Measurements from ENCODE around the gene HINT2. TPM values are rescaled to one million over a fixed set of nuclear protein-coding genes. Genes with fewer than 3 reads are reported as not detected.

Gene HINT2
- total RNA-seq, 1 donor from 2014 or later = 24.1 TPM

- Histone ChIP-seq H3K9me3 (no peaks in the 10 kb centered on the region), H3K27ac (no peak overlapping the region), H3K36me3 (peaks cover 0 to 20% of the 10 kb centered on the region in 2 donors), H3K4me1 (peaks cover 14% of the 10 kb centered on the region), H3K4me3 (no peak overlapping the region), H3K27me3 (no peaks in the 10 kb centered on the region)
- intact Hi-C loops (cut with DNase I) = no loop called here
- DNase-seq (ENCODE audit: extremely low spot score in 2 of 2) = no peak
- TF ChIP-seq, protein P1, sequence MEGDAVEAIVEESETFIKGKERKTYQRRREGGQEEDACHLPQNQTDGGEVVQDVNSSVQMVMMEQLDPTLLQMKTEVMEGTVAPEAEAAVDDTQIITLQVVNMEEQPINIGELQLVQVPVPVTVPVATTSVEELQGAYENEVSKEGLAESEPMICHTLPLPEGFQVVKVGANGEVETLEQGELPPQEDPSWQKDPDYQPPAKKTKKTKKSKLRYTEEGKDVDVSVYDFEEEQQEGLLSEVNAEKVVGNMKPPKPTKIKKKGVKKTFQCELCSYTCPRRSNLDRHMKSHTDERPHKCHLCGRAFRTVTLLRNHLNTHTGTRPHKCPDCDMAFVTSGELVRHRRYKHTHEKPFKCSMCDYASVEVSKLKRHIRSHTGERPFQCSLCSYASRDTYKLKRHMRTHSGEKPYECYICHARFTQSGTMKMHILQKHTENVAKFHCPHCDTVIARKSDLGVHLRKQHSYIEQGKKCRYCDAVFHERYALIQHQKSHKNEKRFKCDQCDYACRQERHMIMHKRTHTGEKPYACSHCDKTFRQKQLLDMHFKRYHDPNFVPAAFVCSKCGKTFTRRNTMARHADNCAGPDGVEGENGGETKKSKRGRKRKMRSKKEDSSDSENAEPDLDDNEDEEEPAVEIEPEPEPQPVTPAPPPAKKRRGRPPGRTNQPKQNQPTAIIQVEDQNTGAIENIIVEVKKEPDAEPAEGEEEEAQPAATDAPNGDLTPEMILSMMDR (IDR thresholded peaks at IDR 0.05) = no peak
- TF ChIP-seq POLR2A (IDR thresholded peaks at IDR 0.05) = no peak
- TF ChIP-seq POLR2AphosphoS5 (IDR thresholded peaks at IDR 0.05; ENCODE audit: insufficient read depth in 1 of 2, low read depth in 1 of 2) = no peak
Measured at GRCh38 chr9:35808433-35808832, 6.4 kb downstream of the HINT2 start.

DNA sequence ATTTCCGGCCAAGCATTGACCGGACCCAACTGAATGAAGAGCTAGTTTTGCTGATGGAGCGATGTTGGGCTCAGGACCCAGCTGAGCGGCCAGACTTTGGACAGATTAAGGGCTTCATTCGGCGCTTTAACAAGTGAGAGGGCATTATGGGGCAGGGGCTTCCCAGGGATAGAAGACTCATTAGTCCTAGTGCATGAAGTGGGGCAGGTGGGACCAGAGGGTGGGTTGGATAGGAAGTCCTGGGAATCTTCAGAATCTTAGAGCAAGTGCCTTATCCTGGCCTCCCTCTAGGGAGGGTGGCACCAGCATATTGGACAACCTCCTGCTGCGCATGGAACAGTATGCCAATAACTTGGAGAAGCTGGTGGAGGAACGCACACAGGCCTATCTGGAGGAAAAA is 8.7 kb downstream of the HINT2 start:
- no peak for DNase-seq (ENCODE audit: extremely low spot score in 2 of 2)

GRCh38 chr9:35801328-35802128 is 13.3 kb downstream of the HINT2 start:
- H3K4me1 ChIP-seq = peaks cover 5% of the 10 kb centered on the region
- no peak for TF ChIP-seq POLR2AphosphoS5 (IDR thresholded peaks at IDR 0.05; ENCODE audit: insufficient read depth in 1 of 2, low read depth in 1 of 2)
- TF ChIP-seq, protein P1 (IDR thresholded peaks at IDR 0.05) = no peak
- no peak for TF ChIP-seq POLR2A (IDR thresholded peaks at IDR 0.05)
- no peak overlapping the region for H3K27ac ChIP-seq
- DNase-seq (ENCODE audit: extremely low spot score in 2 of 2) = no peak
- intact Hi-C loops (cut with DNase I) = no loop called here
- H3K9me3 ChIP-seq = no peaks in the 10 kb centered on the region
- H3K36me3 ChIP-seq = peaks cover 0 to 24% of the 10 kb centered on the region in 2 donors
- no peaks in the 10 kb centered on the region for H3K27me3 ChIP-seq
- H3K4me3 ChIP-seq = no peak overlapping the region

More for the DNA sequence above, 8.7 kb downstream of the HINT2 start:
- intact Hi-C loops (cut with DNase I) = no loop called here
- no peaks in the 10 kb centered on the region for H3K27me3 ChIP-seq
- H3K4me3 ChIP-seq = no peak overlapping the region
- H3K36me3 ChIP-seq = peaks cover 0 to 26% of the 10 kb centered on the region in 2 donors
- TF ChIP-seq POLR2AphosphoS5 (IDR thresholded peaks at IDR 0.05; ENCODE audit: insufficient read depth in 1 of 2, low read depth in 1 of 2) = no peak
- TF ChIP-seq, protein P1 (IDR thresholded peaks at IDR 0.05) = no peak
- no peak for TF ChIP-seq POLR2A (IDR thresholded peaks at IDR 0.05)
- H3K4me1 ChIP-seq = peaks cover 1% of the 10 kb centered on the region
- H3K27ac ChIP-seq = no peak overlapping the region
- H3K9me3 ChIP-seq = no peaks in the 10 kb centered on the region

GRCh38 chr9:35800530-35800929 is 14.3 kb downstream of the HINT2 start:
- peaks cover 0 to 15% of the 10 kb centered on the region in 2 donors for H3K36me3 ChIP-seq
- H3K4me3 ChIP-seq = no peak overlapping the region
- no peak overlapping the region for H3K27ac ChIP-seq

GRCh38 chr9:35798658-35799374 is 16.0 kb downstream of the HINT2 start:
- Histone ChIP-seq H3K9me3 (no peaks in the 10 kb centered on the region), H3K4me1 (peaks cover 31% of the 10 kb centered on the region), H3K4me3 (no peak overlapping the region), H3K27me3 (no peaks in the 10 kb centered on the region), H3K27ac (no peak overlapping the region), H3K36me3 (peaks cover 0 to 15% of the 10 kb centered on the region in 2 donors)
- DNase-seq (ENCODE audit: extremely low spot score in 2 of 2) = no peak
- peak in 1 of 2 donors; percentile 79 for TF ChIP-seq POLR2AphosphoS5 (IDR thresholded peaks at IDR 0.05; ENCODE audit: insufficient read depth in 1 of 2, low read depth in 1 of 2)
- TF ChIP-seq POLR2A (IDR thresholded peaks at IDR 0.05) = no peak
- intact Hi-C loops (cut with DNase I) = loop anchor here (5.0 kb wide), 1 partner anchor 48 kb away; no protein-coding TSS in a partner anchor

More at GRCh38 chr9:35800530-35800929, 14.3 kb downstream of the HINT2 start:
- TF ChIP-seq POLR2A (IDR thresholded peaks at IDR 0.05) = no peak
- Histone ChIP-seq H3K4me1 (peaks cover 15% of the 10 kb centered on the region), H3K9me3 (no peaks in the 10 kb centered on the region), H3K27me3 (no peaks in the 10 kb centered on the region)
- intact Hi-C loops (cut with DNase I) = no loop called here
- no peak for DNase-seq (ENCODE audit: extremely low spot score in 2 of 2)
